ENCODE data around the gene RSPO1. TPM values are rescaled to one million over a fixed set of nuclear protein-coding genes. Genes with fewer than 3 reads are reported as not detected.

Gene RSPO1
- total and polyA plus RNA-seq, 11 donors = 13.2 TPM; not detected in 10

DNA sequence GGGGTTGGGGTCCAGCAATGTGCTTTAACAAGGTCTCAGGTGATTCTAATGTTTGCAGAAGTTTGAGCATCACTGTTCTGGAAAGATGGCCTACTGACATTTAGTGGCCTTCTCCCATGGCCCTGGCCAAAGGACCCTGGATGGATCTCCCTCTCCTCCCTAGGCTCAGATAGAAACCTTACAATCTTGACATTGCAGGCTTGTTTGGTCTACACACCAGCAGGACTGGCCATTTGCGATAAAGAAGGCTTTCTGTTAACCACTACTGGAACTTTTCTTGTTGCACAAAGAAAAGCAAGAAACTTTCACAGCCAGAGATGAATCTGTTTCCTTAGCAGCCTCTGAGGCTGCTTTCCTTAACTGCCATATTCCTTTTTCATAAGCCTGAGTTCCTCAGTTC is 71.7 kb downstream of the RSPO1 start:
- intact Hi-C loops (cut with DNase I) = no loop called here
- no peak for ATAC-seq
- WGBS, 4 donors = 85 to 98% (median 92%) methylated on average over 1 of the region's 1 CpG
- H3K4me1 ChIP-seq = no peaks in the 10 kb centered on the region
- H3K27ac ChIP-seq = no peak overlapping the region
- H3K9me3 ChIP-seq = no peaks in the 10 kb centered on the region
- H3K36me3 ChIP-seq = peaks cover 2 to 50% (median 38%) of the 10 kb centered on the region in 9 donors
- TF ChIP-seq, protein P1, sequence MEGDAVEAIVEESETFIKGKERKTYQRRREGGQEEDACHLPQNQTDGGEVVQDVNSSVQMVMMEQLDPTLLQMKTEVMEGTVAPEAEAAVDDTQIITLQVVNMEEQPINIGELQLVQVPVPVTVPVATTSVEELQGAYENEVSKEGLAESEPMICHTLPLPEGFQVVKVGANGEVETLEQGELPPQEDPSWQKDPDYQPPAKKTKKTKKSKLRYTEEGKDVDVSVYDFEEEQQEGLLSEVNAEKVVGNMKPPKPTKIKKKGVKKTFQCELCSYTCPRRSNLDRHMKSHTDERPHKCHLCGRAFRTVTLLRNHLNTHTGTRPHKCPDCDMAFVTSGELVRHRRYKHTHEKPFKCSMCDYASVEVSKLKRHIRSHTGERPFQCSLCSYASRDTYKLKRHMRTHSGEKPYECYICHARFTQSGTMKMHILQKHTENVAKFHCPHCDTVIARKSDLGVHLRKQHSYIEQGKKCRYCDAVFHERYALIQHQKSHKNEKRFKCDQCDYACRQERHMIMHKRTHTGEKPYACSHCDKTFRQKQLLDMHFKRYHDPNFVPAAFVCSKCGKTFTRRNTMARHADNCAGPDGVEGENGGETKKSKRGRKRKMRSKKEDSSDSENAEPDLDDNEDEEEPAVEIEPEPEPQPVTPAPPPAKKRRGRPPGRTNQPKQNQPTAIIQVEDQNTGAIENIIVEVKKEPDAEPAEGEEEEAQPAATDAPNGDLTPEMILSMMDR (IDR thresholded peaks at IDR 0.05) = no peak
- no peak for TF ChIP-seq POLR2A (IDR thresholded peaks at IDR 0.05)
- DNase-seq = no peak
- no peaks in the 10 kb centered on the region for H3K27me3 ChIP-seq
- no peak overlapping the region for H3K4me3 ChIP-seq

Other genes with a start within 250 kb of the RSPO1 start
- gene ZC3H12A, start 160.3 kb downstream of the RSPO1 start, total RNA-seq = 1 to 10 TPM; 1.8 to 8.5 (median 4.5) TPM
- 1 to 10 TPM; 2.4 to 6.7 TPM for gene ZC3H12A, start 160.3 kb downstream of the RSPO1 start, polyA plus RNA-seq
- gene MEAF6, start 120.1 kb downstream of the RSPO1 start, total RNA-seq = 10 to 100 TPM; 28.9 to 51.3 (median 39.6) TPM
- 10 to 100 TPM; 27.4 to 55.7 TPM for gene MEAF6, start 120.1 kb downstream of the RSPO1 start, polyA plus RNA-seq
- 10 to 100 TPM in 2 of 9 donors, 1 to 10 TPM in 7; 6.8 to 11.2 (median 9.0) TPM for gene SNIP1, start 80.6 kb downstream of the RSPO1 start, total RNA-seq
- gene SNIP1, start 80.6 kb downstream of the RSPO1 start, polyA plus RNA-seq = 1 to 10 TPM; 3.0 to 6.9 TPM
- gene DNALI1, start 78.0 kb downstream of the RSPO1 start, total RNA-seq = 10 to 100 TPM in 1 of 9 donors, 1 to 10 TPM in 8; 2.0 to 12.5 (median 3.3) TPM
- gene DNALI1, start 78.0 kb downstream of the RSPO1 start, polyA plus RNA-seq = 1 to 10 TPM; 1.9 to 5.2 TPM
- 10 to 100 TPM; 19.4 to 29.7 (median 23.8) TPM for gene GNL2, start 39.0 kb downstream of the RSPO1 start, total RNA-seq
- 10 to 100 TPM; 39.0 to 76.7 TPM for gene GNL2, start 39.0 kb downstream of the RSPO1 start, polyA plus RNA-seq
- 1 to 10 TPM in 1 of 9 donors, under 1 TPM in 7, not detected in 1; 0.12 to 5.0 (median 0.36) TPM for gene CDCA8, start 57.6 kb upstream of the RSPO1 start, total RNA-seq
- under 1 TPM; 0.30 to 0.51 TPM for gene CDCA8, start 57.6 kb upstream of the RSPO1 start, polyA plus RNA-seq
- gene EPHA10, start 130.2 kb upstream of the RSPO1 start, total RNA-seq = under 1 TPM in 4 of 9 donors, not detected in 5; 0.05 to 0.60 (median 0.13) TPM
- gene EPHA10, start 130.2 kb upstream of the RSPO1 start, polyA plus RNA-seq = under 1 TPM; 0.01 to 0.11 TPM
- 1 to 10 TPM in 5 of 9 donors, under 1 TPM in 4; 0.63 to 2.9 (median 1.1) TPM for gene MANEAL, start 159.0 kb upstream of the RSPO1 start, total RNA-seq
- under 1 TPM; 0.53 to 0.97 TPM for gene MANEAL, start 159.0 kb upstream of the RSPO1 start, polyA plus RNA-seq
- 10 to 100 TPM; 29.1 to 93.0 (median 44.0) TPM for gene C1orf122, start 172.9 kb upstream of the RSPO1 start, total RNA-seq
- 10 to 100 TPM; 37.5 to 60.2 TPM for gene C1orf122, start 172.9 kb upstream of the RSPO1 start, polyA plus RNA-seq
- gene YRDC, start 173.3 kb upstream of the RSPO1 start, total RNA-seq = 1 to 10 TPM; 4.0 to 8.9 (median 6.1) TPM
- 10 to 100 TPM in 1 of 2 donors, 1 to 10 TPM in 1; 2.8 to 21.3 TPM for gene YRDC, start 173.3 kb upstream of the RSPO1 start, polyA plus RNA-seq
- gene MTF1, start 224.7 kb upstream of the RSPO1 start, total RNA-seq = 10 to 100 TPM in 7 of 9 donors, 1 to 10 TPM in 2; 4.2 to 19.5 (median 12.4) TPM
- 1 to 10 TPM; 1.7 to 7.4 TPM for gene MTF1, start 224.7 kb upstream of the RSPO1 start, polyA plus RNA-seq